Smooth muscle cell of the brain vasculature (primary cell): ENCODE measurements around the gene COL27A1.

Experiments
- DNase-seq: peaks from one replicate; pipeline ENCODE4 v3.0.0-alpha.2; 2012; ENCODE audit warnings: low read depth, low spot score

The COL27A1 gene

DNA sequence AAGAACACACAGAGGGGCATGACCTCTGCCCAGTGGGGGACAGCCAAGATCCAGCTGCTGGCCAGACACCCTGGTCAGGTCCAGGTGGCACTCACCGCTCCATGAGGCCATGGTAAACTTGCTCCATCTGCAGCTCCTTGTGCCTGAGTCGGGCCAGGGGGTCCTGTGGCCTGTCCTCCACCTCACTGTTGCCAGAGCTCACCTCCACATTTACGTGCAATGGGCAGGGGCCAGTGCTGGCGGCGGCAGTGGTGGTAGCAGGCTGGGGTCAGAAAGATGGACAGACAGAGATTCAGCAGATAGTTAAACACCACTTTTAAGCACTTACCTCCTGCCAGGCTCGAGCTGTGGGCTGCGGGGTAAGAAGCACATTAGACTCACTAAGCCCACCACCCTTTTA is 204.5 kb downstream of the COL27A1 start:
- no peak for DNase-seq

DNA sequence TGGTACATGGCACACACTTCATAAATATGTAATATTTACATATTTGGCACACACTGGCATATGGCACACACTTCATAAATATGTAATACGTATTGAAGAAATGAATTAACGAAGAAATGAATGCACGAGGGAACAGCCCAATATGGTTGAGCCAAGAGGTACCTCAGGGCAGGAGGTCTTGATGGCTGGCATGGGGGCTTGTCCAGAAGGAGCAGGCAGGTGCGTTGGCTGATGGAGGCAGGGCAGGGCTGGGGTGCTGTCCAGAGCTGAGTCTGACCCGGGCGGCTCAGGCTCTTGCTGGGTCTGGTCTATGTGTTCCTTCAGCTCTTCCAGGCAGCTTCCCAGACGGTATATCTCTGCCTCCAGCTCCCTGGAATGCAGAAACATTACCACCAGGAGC is 206.2 kb downstream of the COL27A1 start:
- DNase-seq, result no peak
